GM12875 (cell line): ENCODE data around the gene RHOH.

ENCODE experiments used
- H3K4me3 ChIP-seq: one replicate; pipeline ENCODE4 v1.5.1; 2011; ENCODE audit warnings: low read depth, low read length, control low read depth
- TF ChIP-seq, protein P1 (sequence below): IDR thresholded peaks from 2 replicates; pipeline ENCODE4 v1.5.1; 2011; ENCODE audit warnings: low read depth, mild to moderate bottlenecking, control low read depth, inconsistent platforms, low read length, moderate library complexity, borderline replicate concordance; ENCODE audit not compliant: insufficient read depth

The RHOH gene

DNA sequence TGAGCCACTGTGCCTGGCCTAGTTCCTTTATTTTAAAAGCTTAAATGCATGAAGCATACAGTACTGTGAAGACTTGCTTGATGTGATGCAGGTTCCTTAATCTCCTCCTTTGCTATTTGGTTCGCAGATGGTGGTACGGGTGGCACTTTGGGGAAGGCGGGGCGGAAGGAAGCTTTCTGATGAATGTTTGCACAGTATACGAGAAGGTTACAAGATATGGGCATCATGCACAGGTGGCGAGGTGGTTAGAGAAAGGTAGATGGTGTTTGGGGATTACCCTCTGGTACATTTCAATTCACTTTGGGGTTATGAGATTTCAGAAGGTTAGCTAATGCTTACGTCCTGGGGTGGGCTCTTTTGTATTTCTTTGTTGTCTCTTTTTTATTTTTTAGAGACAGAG is 17.2 kb downstream of the RHOH start:
- H3K4me3 ChIP-seq = no peak overlapping the region
- TF ChIP-seq, protein P1, sequence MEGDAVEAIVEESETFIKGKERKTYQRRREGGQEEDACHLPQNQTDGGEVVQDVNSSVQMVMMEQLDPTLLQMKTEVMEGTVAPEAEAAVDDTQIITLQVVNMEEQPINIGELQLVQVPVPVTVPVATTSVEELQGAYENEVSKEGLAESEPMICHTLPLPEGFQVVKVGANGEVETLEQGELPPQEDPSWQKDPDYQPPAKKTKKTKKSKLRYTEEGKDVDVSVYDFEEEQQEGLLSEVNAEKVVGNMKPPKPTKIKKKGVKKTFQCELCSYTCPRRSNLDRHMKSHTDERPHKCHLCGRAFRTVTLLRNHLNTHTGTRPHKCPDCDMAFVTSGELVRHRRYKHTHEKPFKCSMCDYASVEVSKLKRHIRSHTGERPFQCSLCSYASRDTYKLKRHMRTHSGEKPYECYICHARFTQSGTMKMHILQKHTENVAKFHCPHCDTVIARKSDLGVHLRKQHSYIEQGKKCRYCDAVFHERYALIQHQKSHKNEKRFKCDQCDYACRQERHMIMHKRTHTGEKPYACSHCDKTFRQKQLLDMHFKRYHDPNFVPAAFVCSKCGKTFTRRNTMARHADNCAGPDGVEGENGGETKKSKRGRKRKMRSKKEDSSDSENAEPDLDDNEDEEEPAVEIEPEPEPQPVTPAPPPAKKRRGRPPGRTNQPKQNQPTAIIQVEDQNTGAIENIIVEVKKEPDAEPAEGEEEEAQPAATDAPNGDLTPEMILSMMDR = no peak

GRCh38 chr4:40214661-40215418 is 18.0 kb downstream of the RHOH start:
- TF ChIP-seq, protein P1 = no peak
- H3K4me3 ChIP-seq = no peak overlapping the region

DNA sequence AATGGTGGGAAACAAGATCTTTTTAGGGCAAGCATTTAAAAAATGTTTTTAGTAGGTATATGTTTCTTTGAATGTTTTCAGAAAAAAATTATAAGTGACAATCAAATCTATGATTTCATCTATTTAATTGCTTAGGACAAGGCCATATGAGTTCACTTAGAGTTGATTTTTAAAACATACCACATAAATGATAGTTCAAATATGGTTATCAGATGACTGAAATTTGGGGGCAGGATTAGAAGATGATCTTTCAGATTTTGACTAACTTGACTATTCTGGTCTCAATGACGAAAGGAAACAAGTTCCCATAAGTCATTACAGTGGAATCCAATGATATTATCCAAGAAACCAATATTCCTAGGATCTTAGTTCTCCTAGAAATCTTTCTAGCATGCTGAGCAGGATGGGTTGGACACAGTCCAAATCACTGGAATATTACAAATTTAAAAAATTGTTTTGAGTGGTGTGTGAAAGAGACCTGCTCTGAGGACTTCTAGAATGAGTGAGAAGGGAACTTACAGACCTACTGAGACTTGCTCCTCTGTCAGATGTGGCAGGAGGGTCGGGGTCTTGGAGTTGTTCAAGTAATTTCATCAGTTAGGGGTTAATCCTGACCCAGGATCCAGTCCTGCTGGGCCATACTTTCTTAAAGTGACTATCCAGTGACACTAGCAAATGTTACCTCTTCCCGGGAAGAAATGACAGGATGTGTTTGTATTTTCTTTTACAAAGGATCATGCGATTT is 20.0 kb downstream of the RHOH start:
- TF ChIP-seq, protein P1 = no peak
- H3K4me3 ChIP-seq = no peak overlapping the region

- TF ChIP-seq, protein P1 = no peak
- H3K4me3 ChIP-seq = no peak overlapping the region
Measured at GRCh38 chr4:40221744-40222143, 24.9 kb downstream of the RHOH start.

DNA sequence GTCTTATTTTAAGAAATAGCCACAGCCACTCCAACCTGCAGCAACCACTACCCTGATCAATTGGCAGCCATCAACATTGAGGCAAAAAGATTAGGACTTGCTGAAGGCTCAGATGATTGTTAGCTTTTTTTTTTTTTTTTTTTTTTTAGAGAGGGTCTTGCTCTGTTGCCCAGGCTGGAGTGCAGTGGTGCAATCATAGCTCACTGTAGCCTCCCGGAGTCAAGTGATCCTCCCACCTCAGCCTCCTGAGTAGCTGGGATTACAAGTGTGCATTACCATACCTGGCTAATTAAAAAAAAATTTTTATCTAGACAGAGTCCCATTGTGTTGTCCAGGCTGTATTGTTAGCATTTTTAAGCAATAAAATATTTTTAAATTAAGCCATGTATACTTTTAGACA is 26.5 kb downstream of the RHOH start:
- TF ChIP-seq, protein P1 = no peak
- H3K4me3 ChIP-seq = no peak overlapping the region

- TF ChIP-seq, protein P1 = no peak
Measured at GRCh38 chr4:40224432-40224831, 27.6 kb downstream of the RHOH start.

DNA sequence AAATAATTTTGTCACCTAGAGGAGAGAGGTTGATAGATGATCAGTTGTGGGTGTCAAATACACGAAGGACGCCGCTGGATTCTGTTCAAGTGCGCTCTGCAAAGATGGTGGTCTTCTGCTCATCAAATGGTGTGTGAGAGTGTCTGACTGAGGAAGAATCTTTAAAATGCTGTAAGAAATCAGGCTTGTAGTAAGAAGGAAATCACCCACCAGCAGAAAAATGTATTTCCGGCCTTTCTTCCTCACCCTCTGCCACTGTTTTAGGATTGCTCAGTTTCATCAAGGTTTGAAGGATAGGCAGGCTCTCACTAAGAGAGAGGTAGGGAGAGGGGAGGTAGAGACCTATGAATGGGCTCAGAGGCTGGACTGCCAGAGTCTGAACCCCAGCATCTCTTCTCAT is 28.7 kb downstream of the RHOH start:
- TF ChIP-seq, protein P1 = no peak
- H3K4me3 ChIP-seq = no peak overlapping the region

More at GRCh38 chr4:40224432-40224831, 27.6 kb downstream of the RHOH start:
- no peak overlapping the region for H3K4me3 ChIP-seq
